GM18526 (cell line): ENCODE results near the gene GNAI3.

Experiments used
- POLR2A ChIP-seq: IDR thresholded peaks from 3 replicates; pipeline ENCODE4 v1.6.1; 2011; ENCODE audit not compliant: insufficient read length; ENCODE audit errors: extremely low read depth

GNAI3 gene

GRCh38 chr1:109659997-109660690 is 111.7 kb downstream of the GNAI3 start:
- no peak for TF ChIP-seq POLR2A

GRCh38 chr1:109661391-109661790 is 113.0 kb downstream of the GNAI3 start:
- TF ChIP-seq POLR2A = no peak

GRCh38 chr1:109664671-109665070 is 116.3 kb downstream of the GNAI3 start:
- no peak for TF ChIP-seq POLR2A

- TF ChIP-seq POLR2A = no peak
Observed at GRCh38 chr1:109667452-109668122, 119.2 kb downstream of the GNAI3 start, which contains the start of gene GSTM2. Gene GSTM2 (plus strand): TSS chr1:109668057. CDS start chr1:109668116, 59 bp downstream.
